ENCODE measurements around the gene SERTM1.

Gene SERTM1

GRCh38 chr13:36683701-36684100, 9.9 kb downstream of the SERTM1 start:
- TF ChIP-seq CTCF (conservative IDR thresholded peaks at IDR 0.05): no peak
- no peak overlapping the region for H3K27ac ChIP-seq

DNA sequence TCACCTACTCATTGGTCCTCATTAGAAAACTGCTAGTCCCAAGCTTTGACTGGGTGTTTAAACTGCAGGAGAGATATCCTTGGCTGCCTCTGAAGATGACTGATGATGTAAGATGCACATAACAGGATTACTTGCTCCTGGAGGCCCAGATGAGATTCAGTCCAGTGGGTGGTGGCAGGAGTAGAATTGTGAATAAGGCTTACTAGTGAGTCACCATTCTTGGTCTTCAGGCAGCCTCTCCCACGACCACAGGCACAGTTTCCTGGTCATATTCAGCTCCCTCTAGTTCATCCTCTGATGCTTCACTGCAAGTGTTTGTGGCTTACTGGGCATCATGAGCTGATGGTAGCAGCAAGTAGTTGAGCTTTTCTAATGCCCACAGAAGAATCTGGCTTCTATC, 12.1 kb downstream of the SERTM1 start:
- no peak overlapping the region for H3K27ac ChIP-seq
- TF ChIP-seq CTCF (conservative IDR thresholded peaks at IDR 0.05): no peak

DNA sequence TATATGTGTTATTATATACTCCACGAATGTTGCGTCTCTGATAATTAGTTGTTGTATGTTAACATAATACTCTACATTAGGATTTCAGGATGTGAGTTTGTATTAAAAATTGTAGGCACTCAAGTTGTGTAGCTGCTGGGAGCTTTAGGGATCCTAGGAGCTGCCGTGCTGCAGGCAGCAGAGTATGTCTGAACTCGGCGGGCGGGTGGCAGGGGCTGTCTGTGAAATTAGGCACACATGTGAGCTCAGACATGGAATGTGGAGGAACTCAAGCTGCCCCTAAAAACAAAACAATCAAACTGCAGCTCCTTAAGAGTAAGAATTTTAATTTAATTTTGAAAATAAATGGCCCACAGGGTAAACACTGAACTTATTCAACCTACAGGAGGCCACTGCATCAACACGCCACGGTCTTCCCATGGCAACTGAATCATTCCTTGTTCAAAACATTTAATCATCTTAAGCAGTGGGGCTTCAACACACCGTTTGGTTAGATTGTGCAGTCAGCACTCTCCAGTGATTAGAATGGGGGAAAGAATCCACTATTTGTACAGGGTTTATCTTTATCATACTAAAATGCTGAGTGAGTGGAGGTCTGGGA, 22.7 kb downstream of the SERTM1 start:
- TF ChIP-seq CTCF (conservative IDR thresholded peaks at IDR 0.05): no peak
- H3K27ac ChIP-seq: no peak overlapping the region

GRCh38 chr13:36700170-36700569, 26.4 kb downstream of the SERTM1 start:
- no peak for TF ChIP-seq CTCF (conservative IDR thresholded peaks at IDR 0.05)
- H3K27ac ChIP-seq: no peak overlapping the region

- no peak for TF ChIP-seq CTCF (conservative IDR thresholded peaks at IDR 0.05)
Measured at GRCh38 chr13:36706755-36707154, 32.9 kb downstream of the SERTM1 start.

GRCh38 chr13:36709136-36709890, 35.5 kb downstream of the SERTM1 start:
- no peak for TF ChIP-seq CTCF (conservative IDR thresholded peaks at IDR 0.05)
- H3K27ac ChIP-seq: peak overlapping the region; percentile 48

More at GRCh38 chr13:36706755-36707154, 32.9 kb downstream of the SERTM1 start:
- no peak overlapping the region for H3K27ac ChIP-seq

- H3K27ac ChIP-seq: no peak overlapping the region
- TF ChIP-seq CTCF (conservative IDR thresholded peaks at IDR 0.05): no peak
Measured at GRCh38 chr13:36710396-36710795, 36.6 kb downstream of the SERTM1 start.
